ENCODE data around the gene SRGN.

The SRGN gene

DNA sequence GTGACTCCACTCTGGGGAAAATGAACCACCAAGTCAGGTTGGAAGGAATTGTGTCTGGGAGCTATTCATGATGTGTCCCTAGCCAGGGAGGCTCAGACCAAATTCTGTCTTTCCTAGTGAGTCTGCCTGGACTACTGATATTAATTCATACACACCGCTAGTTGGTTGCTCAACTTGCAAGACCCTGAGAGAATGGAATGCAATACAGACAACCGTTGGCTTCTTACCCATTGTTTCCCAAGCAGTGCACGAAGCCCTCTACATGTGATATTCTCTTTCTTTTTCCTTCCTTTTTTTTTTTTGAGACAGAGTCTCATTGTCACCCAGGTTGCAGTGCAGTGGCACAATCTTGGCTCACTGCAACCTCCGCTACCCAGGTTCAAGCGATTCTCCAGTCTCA is 19.4 kb upstream of the SRGN start:
- TF ChIP-seq, protein P1, sequence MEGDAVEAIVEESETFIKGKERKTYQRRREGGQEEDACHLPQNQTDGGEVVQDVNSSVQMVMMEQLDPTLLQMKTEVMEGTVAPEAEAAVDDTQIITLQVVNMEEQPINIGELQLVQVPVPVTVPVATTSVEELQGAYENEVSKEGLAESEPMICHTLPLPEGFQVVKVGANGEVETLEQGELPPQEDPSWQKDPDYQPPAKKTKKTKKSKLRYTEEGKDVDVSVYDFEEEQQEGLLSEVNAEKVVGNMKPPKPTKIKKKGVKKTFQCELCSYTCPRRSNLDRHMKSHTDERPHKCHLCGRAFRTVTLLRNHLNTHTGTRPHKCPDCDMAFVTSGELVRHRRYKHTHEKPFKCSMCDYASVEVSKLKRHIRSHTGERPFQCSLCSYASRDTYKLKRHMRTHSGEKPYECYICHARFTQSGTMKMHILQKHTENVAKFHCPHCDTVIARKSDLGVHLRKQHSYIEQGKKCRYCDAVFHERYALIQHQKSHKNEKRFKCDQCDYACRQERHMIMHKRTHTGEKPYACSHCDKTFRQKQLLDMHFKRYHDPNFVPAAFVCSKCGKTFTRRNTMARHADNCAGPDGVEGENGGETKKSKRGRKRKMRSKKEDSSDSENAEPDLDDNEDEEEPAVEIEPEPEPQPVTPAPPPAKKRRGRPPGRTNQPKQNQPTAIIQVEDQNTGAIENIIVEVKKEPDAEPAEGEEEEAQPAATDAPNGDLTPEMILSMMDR (IDR thresholded peaks at IDR 0.05; ENCODE audit: control insufficient read depth, insufficient read depth, low read depth, low read length, missing control alignments), result no peak

DNA sequence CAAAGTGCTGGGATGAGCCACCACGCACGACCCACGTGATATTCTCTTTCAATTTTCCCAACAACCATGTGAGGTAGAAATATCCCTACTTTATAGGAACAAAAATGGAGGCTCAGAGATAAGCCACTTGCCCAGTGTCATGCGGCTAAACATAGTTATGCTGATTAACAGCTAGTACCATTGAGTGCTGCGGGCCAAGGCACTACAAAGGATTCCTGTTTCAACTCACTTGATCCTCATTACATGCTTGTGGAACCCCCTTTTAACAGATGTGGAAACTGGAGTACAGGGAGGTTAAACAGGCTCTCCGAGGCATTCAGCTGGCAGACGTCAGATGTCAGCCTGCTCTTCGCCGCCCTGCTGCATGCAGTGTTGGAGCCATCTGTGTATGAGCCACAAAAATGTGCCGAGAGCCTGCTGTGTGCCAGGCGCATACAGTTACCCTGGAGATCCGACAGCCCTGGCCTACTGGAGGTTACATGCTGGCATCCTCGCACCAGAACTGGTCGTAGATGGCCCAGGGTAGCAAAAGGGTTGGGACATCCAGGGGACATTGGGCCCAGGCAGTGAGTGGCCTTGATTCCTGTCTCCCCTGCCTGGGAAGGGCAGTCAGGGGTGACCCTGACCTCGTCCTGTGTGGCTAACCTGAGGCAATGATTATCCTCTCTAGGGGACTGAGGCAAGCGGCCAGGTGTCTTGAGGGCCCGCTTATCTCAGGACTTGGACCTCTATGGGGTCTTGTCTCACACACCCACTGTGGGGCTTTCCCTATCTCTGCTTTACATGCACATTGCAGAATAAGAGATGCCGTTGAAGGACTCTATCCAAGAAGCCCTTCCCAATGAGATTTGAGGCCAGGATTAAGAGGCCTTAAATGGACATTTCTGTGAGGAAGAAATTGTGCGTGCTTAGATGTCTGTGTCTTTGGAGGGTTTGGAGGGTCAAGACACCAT is 18.5 kb upstream of the SRGN start:
- H3K4me3 ChIP-seq (ENCODE audit: control insufficient read depth, low read depth, low read length), result no peak overlapping the region
- DNase-seq (ENCODE audit: low read depth), result no peak
- TF ChIP-seq, protein P1 (IDR thresholded peaks at IDR 0.05; ENCODE audit: control insufficient read depth, insufficient read depth, low read depth, low read length, missing control alignments), result no peak

More for the DNA sequence above, 19.4 kb upstream of the SRGN start:
- no peak for DNase-seq (ENCODE audit: low read depth)
- H3K4me3 ChIP-seq (ENCODE audit: control insufficient read depth, low read depth, low read length), result no peak overlapping the region

DNA sequence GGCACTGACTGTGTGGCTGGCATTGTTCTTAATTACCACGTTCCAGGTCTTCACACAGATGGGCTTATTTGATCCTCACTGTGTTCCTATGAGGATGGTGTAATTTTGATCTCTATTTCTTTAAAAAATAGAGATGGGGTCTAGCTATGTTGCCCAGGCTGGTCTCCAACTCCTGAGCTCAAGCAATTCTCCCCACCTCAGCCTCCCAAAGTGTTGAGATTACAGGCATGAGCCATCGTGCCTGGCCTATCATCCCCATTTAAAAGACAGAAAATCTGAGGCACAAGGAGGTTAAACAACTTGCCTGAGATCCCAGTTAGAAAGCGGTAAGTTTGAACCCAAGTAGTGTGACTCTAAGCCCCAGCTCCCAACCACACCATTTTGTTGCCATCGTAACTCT is 17.0 kb upstream of the SRGN start:
- TF ChIP-seq, protein P1 (IDR thresholded peaks at IDR 0.05; ENCODE audit: control insufficient read depth, insufficient read depth, low read depth, low read length, missing control alignments), result no peak
- no peak for DNase-seq (ENCODE audit: low read depth)
- H3K4me3 ChIP-seq (ENCODE audit: control insufficient read depth, low read depth, low read length), result no peak overlapping the region

DNA sequence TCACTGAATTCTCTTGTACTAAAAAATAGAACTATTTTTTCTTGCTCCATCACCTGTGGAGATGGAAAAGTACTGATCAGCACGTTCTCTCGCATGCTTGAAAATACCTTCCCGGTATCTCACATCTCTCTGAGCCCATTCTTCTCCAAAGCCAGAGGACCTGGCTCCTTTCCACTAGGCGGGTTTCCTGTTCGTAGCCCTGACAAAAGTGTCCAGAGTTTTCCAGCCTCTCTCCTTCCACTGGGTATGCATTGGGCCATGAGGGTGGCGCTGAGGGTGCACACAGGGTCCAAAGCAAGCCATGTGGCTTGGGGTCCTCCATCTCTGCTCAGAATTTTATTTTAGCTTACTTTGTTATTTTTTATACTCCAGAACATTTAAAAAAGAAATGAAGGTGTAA is 16.3 kb upstream of the SRGN start:
- DNase-seq (ENCODE audit: low read depth), result no peak
- H3K4me3 ChIP-seq (ENCODE audit: control insufficient read depth, low read depth, low read length), result no peak overlapping the region
- TF ChIP-seq, protein P1 (IDR thresholded peaks at IDR 0.05; ENCODE audit: control insufficient read depth, insufficient read depth, low read depth, low read length, missing control alignments), result no peak

DNA sequence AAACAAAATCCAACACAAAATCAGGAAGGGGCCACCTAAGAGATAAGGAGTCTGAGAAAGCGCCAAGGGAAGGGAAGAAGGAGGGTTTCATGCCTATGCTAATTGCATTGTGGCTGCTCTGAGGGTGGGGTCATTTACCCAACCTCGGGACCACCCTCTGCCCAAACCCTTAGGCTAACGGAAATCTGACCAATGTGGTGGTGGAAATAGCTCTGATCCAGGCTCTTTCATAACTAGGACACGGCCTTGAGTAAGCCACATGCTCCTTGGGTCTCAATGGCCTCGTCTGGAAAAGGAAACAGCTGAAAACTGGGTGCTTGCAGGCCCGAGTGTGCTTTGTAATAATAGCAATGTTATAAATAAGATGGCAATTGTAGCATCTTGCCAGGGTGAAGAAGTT is 14.9 kb upstream of the SRGN start:
- H3K4me3 ChIP-seq (ENCODE audit: control insufficient read depth, low read depth, low read length), result no peak overlapping the region
- DNase-seq (ENCODE audit: low read depth), result no peak
- TF ChIP-seq, protein P1 (IDR thresholded peaks at IDR 0.05; ENCODE audit: control insufficient read depth, insufficient read depth, low read depth, low read length, missing control alignments), result no peak

DNA sequence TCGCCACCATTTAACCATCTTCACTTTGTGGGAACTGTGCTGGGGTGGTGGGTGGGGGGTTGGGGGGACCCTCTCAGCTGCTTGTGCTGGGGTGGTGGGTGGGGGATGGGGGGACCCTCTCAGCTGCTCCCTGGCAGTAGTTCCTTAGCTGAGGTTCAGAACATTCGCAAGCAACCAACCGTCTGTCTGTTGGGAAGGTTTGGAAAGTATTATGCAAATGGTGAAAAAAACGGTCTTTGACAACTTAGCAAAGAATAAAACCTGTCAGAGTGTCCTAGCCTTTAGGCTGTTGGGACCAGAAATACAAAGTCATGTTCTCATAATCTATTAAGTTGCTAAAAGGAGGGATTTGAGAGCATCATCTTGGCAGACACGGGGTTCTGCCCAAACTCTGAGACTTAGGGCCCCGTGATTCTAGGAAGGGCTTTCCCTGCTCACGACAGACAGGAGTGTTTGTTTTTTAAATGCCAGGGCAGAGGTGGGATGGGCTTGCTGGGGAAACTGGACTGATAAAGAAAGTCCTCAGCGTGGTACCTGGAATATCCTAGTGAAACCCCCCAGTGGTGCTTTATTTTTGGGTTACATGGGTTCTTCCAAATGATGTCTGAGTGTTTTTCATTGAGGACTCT is 14.1 kb upstream of the SRGN start:
- TF ChIP-seq, protein P1 (IDR thresholded peaks at IDR 0.05; ENCODE audit: control insufficient read depth, insufficient read depth, low read depth, low read length, missing control alignments), result no peak
- H3K4me3 ChIP-seq (ENCODE audit: control insufficient read depth, low read depth, low read length), result no peak overlapping the region
- no peak for DNase-seq (ENCODE audit: low read depth)

Data from AG09309 (cell line).